Stimulated activated CD4-positive, alpha-beta T cell treated with anti-CD3 and anti-CD28 coated beads, Interleukin-1b, Interleukin-23, amount 100 ng/mL, for 4 hours (primary cell): ENCODE data around the gene F7.
"Not testable (repeated sequence)": the region's sequence is repeated elsewhere in the genome, so short reads cannot be mapped to it uniquely, and the experiment has no call there.

Experiments used
- DNase-seq, 2 donors: peaks; one replicate each; pipeline ENCODE4 v3.0.0-alpha.2; 2020; ENCODE audit warnings: low read depth in 2 of 2

Gene F7

GRCh38 chr13:113105032-113105920, at the start of gene F7:
F7 (plus strand) TSS chr13:113105791; CDS start chr13:113105842, 51 bp downstream.
- DNase-seq: no peak

DNA sequence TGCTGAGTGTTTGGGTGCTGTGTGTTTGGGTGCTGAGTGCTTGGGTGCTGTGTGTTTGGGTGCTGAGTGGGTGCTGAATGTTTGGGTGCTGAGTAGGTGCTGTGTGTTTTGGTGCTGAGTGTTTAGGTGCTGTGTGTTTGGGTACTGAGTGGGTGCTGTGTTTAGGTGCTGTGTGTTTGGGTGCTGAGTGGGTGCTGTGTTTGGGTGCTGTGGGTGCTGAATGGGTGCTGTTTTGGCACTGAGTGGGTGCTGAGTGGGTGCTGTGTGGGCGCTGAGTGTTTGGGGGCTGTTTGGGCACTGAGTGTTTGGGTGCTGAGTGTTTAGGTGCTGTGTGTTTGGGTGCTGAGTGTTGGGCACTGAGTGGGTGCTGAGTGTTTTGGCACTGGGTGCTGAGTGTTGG, 48.5 kb upstream of the F7 start:
- no peak for DNase-seq

- not testable (repeated sequence) for DNase-seq
Measured at GRCh38 chr13:113057559-113057958, 48.0 kb upstream of the F7 start.

DNA sequence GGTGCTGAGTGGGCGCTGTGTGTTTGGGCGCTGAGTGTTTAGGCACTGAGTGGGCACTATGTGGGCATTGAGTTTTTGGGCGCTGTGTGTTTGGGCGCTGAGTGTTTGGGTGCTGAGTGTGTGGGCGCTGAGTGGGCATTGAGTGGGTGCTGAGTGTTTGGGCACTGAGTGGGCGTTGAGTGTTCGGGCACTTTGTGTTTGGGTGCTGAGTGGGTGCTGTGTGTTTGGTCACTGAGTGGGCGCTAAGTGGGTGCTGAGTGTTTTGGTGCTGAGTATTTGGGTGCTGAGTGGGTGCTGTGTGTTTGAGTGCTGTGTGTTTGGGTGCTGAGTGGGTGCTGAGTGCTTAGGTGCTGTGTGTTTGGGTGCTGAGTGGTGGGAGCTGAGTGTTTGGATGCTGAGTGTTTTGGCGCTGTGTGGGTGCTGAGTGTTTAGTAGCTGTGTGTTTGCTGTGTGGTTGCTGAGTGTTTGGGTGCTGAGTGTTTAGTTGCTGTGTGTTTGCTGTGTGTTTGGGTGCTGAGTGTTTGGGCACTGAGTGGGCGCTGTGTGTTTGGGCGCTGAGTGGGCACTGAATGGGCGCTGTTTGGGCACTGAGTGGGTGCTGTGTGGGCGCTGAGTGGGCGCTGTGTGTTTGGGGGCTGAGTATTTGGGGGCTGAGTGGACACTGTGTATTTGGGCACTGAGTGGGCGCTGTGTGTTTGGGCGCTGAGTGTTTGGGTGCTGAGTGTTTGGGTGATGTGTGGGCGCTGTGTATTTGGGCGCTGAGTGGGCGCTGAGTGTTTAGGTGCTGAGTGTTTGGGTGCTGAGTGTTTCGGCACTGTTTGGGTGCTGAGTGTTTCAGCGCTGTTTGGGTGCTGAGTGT, 47.2 kb upstream of the F7 start:
- no peak for DNase-seq

DNA sequence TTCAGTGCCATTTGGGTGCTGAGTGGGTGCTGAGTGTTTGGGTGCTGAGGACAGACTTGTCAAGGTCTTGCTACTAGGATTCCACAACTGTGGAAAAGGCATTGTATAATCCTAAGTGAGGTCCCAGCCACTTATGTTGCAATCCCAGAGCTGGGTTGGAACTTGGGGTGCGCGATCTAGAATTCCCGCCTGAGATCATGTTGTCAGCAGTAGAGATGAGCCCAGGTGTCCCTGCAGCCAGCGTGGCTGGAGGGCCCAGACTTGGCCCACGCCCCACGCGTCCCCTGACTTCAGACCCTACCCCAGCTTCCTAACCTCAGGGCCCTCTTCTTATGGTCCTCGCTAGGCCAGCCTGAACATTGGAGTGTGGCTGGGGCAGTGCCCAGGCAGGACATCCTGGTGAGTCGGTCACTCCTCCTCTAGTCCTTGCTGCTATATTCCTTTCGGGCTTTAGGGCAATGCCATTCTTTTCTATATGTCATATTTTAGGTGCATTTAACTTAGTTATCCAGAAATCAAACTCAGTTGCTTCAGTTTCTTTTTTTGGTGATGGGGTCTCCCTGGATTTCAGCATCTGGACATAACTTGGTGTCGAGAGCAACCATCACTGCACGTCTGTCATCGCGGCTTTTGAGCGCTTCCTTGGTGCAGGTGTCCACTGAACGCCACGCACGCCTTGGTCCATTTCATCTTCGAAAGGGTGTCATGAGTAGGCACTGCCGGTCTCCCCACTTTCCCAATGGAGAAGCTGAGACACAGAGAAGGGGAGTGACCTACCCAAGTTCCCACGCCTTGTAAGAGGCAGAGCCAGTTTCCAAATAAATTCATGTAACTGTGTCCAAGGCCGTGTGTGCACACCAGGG, 46.4 kb upstream of the F7 start:
- no peak for DNase-seq

- DNase-seq: no peak
Measured at GRCh38 chr13:113059891-113060290, 45.7 kb upstream of the F7 start.

- no peak for DNase-seq
Measured at GRCh38 chr13:113060557-113061270, 44.9 kb upstream of the F7 start.

DNA sequence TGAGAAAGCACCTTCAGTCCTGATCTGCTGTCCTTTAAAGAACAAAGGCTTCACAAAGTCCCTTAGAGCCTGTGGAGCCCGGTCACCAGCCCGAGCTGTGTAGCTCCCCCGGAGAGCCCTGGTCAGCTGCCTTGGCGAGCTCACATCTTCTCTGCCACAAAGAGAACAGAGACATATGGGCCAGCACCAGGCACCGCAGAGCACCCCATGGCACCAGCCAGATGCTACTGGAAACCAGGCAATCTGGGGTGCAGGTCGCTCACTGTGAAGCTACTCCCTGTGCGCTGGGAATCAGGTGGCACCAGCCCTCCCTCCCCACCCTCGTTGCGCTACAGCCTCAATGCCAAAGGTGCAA, 44.3 kb upstream of the F7 start:
- no peak for DNase-seq

DNA sequence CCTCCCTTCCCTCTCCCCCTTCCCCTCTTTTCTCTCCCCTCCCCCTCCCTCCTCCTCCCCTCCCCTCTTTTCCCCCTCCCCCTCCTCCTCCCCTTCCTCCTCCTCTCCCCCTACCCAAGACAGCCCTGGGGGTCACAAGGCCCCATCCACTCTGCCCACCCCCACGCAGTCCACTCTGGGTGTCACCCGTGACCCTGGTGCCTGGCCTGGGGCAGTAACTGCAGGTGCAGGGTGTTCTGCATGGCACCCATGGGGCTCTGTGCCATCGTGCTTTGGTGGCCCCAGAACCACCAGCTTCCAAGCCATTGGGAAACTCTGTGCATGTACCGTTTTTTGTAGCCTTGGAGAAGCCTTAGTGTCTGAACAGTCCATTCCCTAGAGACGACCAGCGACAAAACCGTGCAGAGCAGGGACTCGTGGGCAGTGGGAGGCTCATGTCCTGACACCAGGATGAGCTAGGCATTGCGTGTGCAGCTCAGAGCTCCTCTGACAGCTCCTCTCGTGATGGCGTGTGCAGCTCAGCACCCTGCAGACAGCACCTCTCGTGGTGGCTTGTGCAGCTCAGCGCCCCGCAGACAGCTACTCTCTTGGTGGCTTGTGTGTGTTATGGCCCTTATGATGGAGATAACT, 43.7 kb upstream of the F7 start:
- no peak for DNase-seq

DNA sequence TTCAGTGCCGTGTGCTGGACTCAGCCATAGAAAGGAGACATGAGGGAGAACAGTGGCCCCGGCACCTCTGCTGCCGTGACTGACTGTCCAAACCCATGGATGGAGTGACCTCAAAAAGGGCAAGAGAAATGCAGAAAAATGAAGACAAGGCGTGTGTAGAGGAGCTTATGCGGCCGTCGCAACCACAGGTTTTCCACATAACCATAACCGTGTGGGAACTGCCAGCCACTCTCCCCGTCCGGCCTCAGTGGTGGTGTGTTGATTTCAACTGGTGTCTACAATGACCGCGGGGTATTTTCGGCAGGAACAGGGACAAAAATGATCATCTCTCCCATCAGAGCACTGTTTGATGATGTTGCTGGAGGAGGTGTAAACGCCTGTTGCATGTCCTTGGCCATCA, 42.9 kb upstream of the F7 start:
- DNase-seq: no peak

- no peak for DNase-seq
Measured at GRCh38 chr13:113063091-113063491, 42.5 kb upstream of the F7 start.

DNA sequence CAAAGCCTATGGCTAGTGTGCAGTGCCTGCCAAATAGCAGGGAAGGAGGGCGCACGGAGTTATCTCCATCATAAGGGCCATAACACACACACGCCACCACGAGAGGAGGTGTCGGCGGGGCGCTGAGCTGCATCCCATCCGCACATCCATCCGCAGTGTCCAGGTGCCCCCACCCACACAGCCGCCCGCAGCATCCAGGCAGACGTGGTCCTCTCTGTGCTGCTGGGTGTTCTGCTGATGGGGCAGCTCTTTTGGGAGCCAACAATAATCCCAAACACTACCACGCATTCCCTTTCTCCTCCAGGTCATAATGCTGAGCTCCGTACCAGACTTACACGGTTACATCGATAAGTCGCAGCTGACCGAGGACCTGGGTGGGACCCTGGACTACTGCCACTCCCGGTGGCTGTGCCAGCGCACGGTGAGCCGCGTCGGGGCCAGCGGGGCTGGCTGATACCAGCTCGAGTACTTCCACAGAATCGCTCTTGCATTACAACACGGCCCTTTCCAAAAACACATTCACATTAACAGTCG, 41.5 kb upstream of the F7 start:
- DNase-seq: no peak

- no peak for DNase-seq
Measured at GRCh38 chr13:113064534-113065405, 40.8 kb upstream of the F7 start.

DNA sequence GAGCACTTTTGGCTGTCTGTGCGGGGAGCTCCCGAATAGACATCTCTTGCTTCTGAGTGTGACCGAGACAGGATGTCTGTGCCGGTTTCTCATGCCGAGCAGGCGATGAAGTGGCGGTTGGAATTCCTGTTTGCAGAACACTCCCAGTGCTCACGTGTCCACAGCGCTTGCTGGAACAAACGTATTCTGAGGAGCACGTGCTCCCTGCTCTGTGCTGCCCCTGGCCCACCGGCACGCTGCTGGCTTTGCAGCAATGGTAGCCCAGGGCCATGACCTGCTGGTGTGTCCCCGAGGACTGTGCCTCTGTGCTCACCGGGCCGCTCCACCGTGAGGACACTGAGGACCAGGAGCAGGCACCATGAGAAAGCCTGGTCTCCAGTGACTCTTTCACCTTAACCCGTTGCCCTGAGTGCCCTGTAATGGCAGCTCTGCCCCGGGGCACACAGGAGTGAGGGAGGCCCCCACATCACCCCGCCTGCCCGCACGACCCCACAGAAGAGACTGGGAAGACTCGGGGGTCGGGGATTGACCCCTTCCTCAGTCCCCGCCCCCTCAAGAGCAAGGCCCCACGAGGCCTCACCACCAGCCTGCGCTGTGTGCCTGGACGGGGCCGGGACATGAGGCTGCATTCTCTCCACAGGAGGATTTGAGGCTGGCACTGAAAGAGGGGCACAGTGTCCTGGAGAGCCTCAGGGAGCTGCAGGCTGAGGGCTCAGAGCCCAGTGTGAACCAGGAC, 40.0 kb upstream of the F7 start:
- no peak for DNase-seq

GRCh38 chr13:113066142-113066455, 39.5 kb upstream of the F7 start:
- no peak for DNase-seq

GRCh38 chr13:113066746-113067145, 38.8 kb upstream of the F7 start:
- DNase-seq: no peak

GRCh38 chr13:113069861-113070805, 35.5 kb upstream of the F7 start:
- DNase-seq: no peak

- no peak for DNase-seq
Measured at GRCh38 chr13:113070855-113071254, 34.7 kb upstream of the F7 start.
